ENCODE measurements around the gene ZBTB48.

DNA sequence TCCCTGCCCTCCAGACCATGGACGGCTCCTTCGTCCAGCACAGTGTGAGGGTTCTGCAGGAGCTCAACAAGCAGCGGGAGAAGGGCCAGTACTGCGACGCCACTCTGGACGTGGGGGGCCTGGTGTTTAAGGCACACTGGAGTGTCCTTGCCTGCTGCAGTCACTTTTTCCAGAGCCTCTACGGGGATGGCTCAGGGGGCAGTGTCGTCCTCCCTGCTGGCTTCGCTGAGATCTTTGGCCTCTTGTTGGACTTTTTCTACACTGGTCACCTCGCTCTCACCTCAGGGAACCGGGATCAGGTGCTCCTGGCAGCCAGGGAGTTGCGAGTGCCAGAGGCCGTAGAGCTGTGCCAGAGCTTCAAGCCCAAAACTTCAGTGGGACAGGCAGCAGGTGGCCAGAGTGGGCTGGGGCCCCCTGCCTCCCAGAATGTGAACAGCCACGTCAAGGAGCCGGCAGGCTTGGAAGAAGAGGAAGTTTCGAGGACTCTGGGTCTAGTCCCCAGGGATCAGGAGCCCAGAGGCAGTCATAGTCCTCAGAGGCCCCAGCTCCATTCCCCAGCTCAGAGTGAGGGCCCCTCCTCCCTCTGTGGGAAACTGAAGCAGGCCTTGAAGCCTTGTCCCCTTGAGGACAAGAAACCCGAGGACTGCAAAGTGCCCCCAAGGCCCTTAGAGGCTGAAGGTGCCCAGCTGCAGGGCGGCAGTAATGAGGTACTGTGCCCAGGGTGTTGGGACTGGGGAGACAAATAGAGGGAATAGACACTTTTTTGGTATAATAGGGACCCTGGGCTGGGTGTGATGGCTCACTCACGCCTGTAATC is 1.0 kb downstream of the ZBTB48 start:
- TF ChIP-seq CTCF (conservative IDR thresholded peaks at IDR 0.05 in 1 of 2, IDR thresholded peaks at IDR 0.05 in 1 of 2; ENCODE audit: low read depth in 1 of 2, low read length in 2 of 2), result peak in 1 of 2 donors; percentile 1
- no peak for TF ChIP-seq EZH2 (IDR thresholded peaks at IDR 0.05; ENCODE audit: low read length, missing control alignments)

Measured in fibroblast of lung (primary cell).